Large intestine (tissue), 3 donors: ENCODE measurements around the gene GPR171. TPM values are rescaled to one million over a fixed set of nuclear protein-coding genes. Genes with fewer than 3 reads are reported as not detected.

Source experiments
- DNase-seq, 2 donors: peaks; one replicate each; pipeline versions ENCODE4 v3.0.0 to v3.0.0-alpha.2; 2013
- H3K27ac ChIP-seq: one replicate; pipeline ENCODE4 v1.5.1; 2013; ENCODE audit warnings: low read length
- H3K27me3 ChIP-seq: 2 replicates; pipeline ENCODE4 v1.6.1; 2013; ENCODE audit warnings: low read length; ENCODE audit not compliant: control insufficient read depth, insufficient read depth
- H3K36me3 ChIP-seq: 2 replicates; pipeline ENCODE4 v1.6.1; 2013; ENCODE audit warnings: low read length; ENCODE audit not compliant: control insufficient read depth, insufficient read depth
- H3K4me1 ChIP-seq: one replicate; pipeline ENCODE4 v1.6.1; 2013; ENCODE audit warnings: low read length; ENCODE audit not compliant: control insufficient read depth, insufficient read depth
- H3K4me3 ChIP-seq: one replicate; pipeline ENCODE4 v1.5.1; 2013; ENCODE audit warnings: low read length
- H3K9me3 ChIP-seq: one replicate; pipeline ENCODE4 v1.6.1; 2013; ENCODE audit warnings: mild to moderate bottlenecking, low read depth, low read length, moderate library complexity; ENCODE audit not compliant: control insufficient read depth
- WGBS: methylation state at CpG from one replicate; pipeline ENCODE4 v1.1.5; 2013; ENCODE audit warnings: low lambda C conversion rate; ENCODE audit not compliant: insufficient coverage; 5-methylcytosine and 5-hydroxymethylcytosine counted together
- polyA plus RNA-seq: library from polyadenylated mRNA; unstranded; fragments of 120-200 nt; gene quantifications from one replicate; pipeline ENCODE4 v1.2.1, GENCODE V29; 2013

GPR171 gene
- polyA plus RNA-seq, 1 donor, result 2.5 TPM

DNA sequence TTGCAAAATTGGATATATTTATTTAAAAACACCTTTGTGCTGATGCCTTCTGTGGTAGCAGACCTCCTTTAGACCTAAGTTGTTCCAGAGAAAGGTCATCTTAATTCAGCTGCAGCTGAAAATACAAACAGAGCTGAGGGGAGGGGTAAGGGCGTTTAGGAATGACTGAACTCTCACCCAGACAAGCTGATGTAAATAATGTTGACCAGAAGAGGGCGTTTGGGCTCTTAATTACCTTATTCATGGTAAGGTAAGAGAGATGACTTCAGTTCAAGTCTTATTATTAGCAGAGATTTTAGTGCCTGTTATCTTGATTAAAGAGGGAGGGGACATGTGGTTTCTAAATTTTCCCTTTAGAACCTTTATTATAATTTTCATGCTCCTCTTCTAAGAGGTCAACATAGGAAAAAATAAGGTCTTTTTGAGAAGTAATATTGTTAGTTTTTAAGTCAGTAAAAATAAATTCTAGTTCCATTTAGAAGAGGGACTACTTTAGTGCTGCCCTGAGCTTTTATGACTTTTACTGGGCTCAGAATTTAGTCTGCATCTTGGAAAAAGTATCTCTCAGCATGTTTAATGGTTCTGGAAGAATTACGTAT, 46.3 kb downstream of the GPR171 start:
- Histone ChIP-seq H3K4me1 (peaks cover 8% of the 10 kb centered on the region), H3K4me3 (no peak overlapping the region), H3K27me3 (no peaks in the 10 kb centered on the region), H3K36me3 (no peaks in the 10 kb centered on the region), H3K9me3 (no peaks in the 10 kb centered on the region), H3K27ac (no peak overlapping the region)
- 100% methylated on average over 1 of the region's 3 CpGs for WGBS
- peak; percentile 46 to 49 for DNase-seq

DNA sequence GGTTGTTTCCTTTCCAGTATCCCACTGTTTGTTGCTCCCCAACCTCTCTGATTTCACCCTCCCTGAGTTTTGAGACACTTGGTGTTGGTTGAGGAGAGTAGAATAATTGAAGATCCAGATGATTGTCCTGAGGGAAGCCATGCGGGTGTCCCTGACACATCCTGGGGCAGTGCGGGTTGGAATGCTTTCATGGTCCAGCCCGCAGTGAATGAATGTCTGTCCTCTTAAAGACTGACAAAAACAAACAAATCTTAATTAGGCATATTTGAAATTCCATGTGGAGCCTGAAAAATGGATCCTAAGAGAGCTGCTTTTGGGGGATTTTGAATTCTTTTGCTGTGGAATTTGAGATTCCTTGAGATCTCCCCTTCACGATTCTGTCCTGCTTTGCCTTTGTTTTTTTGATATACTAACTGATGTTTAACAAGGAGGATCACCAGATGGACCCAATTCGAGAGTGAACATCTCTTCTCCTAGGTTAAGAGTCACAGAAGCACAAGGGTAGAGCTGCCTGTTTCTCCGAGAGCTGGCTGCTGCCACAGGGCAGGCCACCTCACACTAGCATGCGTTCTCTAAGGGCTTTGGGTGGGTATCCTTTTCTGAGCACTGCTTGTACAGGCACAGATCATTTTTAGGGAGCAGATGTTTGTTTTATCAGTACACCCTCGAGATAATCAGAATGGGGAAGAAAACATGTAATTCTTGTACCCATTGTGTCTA, 47.4 kb downstream of the GPR171 start:
- H3K27ac ChIP-seq, result no peak overlapping the region
- no peaks in the 10 kb centered on the region for H3K27me3 ChIP-seq
- WGBS, result 75% methylated on average over 6 of the region's 8 CpGs
- no peaks in the 10 kb centered on the region for H3K36me3 ChIP-seq
- no peaks in the 10 kb centered on the region for H3K9me3 ChIP-seq
- no peak for DNase-seq
- H3K4me3 ChIP-seq, result no peak overlapping the region
- H3K4me1 ChIP-seq, result peaks cover 11% of the 10 kb centered on the region

DNA sequence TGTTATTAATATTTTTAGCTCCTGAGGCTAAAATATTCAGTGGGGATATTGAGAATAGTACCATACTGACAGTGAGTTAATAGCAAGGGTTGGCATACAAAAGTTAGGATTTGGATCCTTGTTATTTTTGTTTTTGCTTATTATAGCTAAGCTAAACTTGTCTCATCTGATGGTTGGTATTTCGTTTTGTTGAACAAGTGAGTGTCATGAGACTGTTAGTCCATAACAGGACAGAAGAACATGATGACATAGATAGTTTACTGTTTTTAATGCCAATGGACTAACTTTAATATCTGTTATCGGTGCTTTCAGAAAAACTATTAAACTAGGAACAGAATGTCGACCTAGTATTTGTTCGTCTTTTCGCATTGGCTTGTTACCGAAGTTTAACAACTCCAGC, 48.5 kb downstream of the GPR171 start:
- WGBS, result 97% methylated on average over 5 of the region's 6 CpGs
- Histone ChIP-seq H3K9me3 (no peaks in the 10 kb centered on the region), H3K4me3 (no peak overlapping the region), H3K27ac (no peak overlapping the region), H3K36me3 (no peaks in the 10 kb centered on the region), H3K4me1 (peaks cover 11% of the 10 kb centered on the region), H3K27me3 (no peaks in the 10 kb centered on the region)
- no peak for DNase-seq

DNA sequence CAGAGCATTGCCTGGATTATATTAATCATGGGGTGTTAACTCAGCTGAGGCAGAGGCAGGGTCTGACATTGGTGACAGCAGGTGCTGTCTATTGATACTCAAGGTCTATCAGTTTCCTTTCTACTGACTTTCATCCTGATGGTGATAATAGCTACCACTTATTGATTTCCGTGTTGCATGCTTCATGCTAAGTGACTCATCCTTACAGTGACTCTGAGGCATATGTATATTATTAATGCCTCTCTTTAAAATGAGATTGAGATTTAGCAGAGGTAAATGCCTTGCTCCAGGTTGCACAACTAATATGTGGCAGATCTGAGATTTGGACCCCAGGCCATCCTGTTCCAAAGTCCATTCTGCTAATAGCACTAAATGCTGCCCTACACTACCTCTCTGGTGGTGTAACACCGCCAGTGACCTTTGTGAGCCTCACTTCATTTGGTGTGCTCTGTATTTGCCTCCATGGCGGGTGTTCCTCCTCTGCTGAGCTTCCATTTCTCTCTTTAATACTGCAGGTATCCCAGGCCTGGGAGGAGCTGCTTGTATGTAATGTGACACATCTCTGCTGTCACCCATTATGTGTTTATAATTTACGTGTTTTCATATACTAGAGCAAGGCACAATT, 50.4 kb downstream of the GPR171 start:
- no peak overlapping the region for H3K4me3 ChIP-seq
- WGBS, result 100% methylated on average over 1 of the region's 4 CpGs
- no peaks in the 10 kb centered on the region for H3K36me3 ChIP-seq
- DNase-seq, result peak; percentile 71 to 84
- H3K4me1 ChIP-seq, result peaks cover 11% of the 10 kb centered on the region
- H3K9me3 ChIP-seq, result no peaks in the 10 kb centered on the region
- peak overlapping the region; percentile 19 for H3K27ac ChIP-seq
- no peaks in the 10 kb centered on the region for H3K27me3 ChIP-seq

Other genes starting within 250 kb of the GPR171 start
- 8.7 TPM for gene CLRN1, start 230.5 kb downstream of the GPR171 start, polyA plus RNA-seq
- gene MED12L, start 117.6 kb downstream of the GPR171 start, polyA plus RNA-seq, result 5.4 TPM
- 2.8 TPM for gene P2RY14, start 75.3 kb upstream of the GPR171 start, polyA plus RNA-seq
- not detected for gene GPR87, start 113.6 kb upstream of the GPR171 start, polyA plus RNA-seq
- 4.9 TPM for gene P2RY13, start 126.3 kb upstream of the GPR171 start, polyA plus RNA-seq
- gene P2RY12, start 181.5 kb upstream of the GPR171 start, polyA plus RNA-seq, result 2.3 TPM